Large intestine (tissue), 12 donors: ENCODE measurements around the gene CRYBB3. TPM values are rescaled to one million over a fixed set of nuclear protein-coding genes. Genes with fewer than 3 reads are reported as not detected.

Source experiments
- DNase-seq, 2 donors: peaks; one replicate each; pipeline versions ENCODE4 v3.0.0 to v3.0.0-alpha.2; 2013
- H3K27ac ChIP-seq: one replicate; pipeline ENCODE4 v1.5.1; 2013; ENCODE audit warnings: low read length
- H3K27me3 ChIP-seq: 2 replicates; pipeline ENCODE4 v1.6.1; 2013; ENCODE audit warnings: low read length; ENCODE audit not compliant: control insufficient read depth, insufficient read depth
- H3K36me3 ChIP-seq: 2 replicates; pipeline ENCODE4 v1.6.1; 2013; ENCODE audit warnings: low read length; ENCODE audit not compliant: control insufficient read depth, insufficient read depth
- H3K4me1 ChIP-seq: one replicate; pipeline ENCODE4 v1.6.1; 2013; ENCODE audit warnings: low read length; ENCODE audit not compliant: control insufficient read depth, insufficient read depth
- H3K4me3 ChIP-seq: one replicate; pipeline ENCODE4 v1.5.1; 2013; ENCODE audit warnings: low read length
- H3K9me3 ChIP-seq: one replicate; pipeline ENCODE4 v1.6.1; 2013; ENCODE audit warnings: mild to moderate bottlenecking, low read depth, low read length, moderate library complexity; ENCODE audit not compliant: control insufficient read depth
- WGBS: methylation state at CpG from one replicate; pipeline ENCODE4 v1.1.5; 2013; ENCODE audit warnings: low lambda C conversion rate; ENCODE audit not compliant: insufficient coverage; 5-methylcytosine and 5-hydroxymethylcytosine counted together
- long read RNA-seq, 11 donors: transcript quantifications; one replicate each; lab custom pipeline, GENCODE V29; 2026
- polyA plus RNA-seq: library from polyadenylated mRNA; unstranded; fragments of 120-200 nt; gene quantifications from one replicate; pipeline ENCODE4 v1.2.1, GENCODE V29; 2013

Gene CRYBB3
- polyA plus RNA-seq, result 0.16 TPM
- long read RNA-seq, donor 1, result 0 reads
- long read RNA-seq, donor 2, result 0 reads
- long read RNA-seq, donor 3, result 0 reads
- long read RNA-seq, donor 4, result 0 reads
- long read RNA-seq, donor 5, result 0 reads
- long read RNA-seq, donor 6, result 0 reads
- long read RNA-seq, donor 7, result 0 reads
- long read RNA-seq, donor 8, result 0 reads
- long read RNA-seq, donor 9, result 0 reads
- long read RNA-seq, donor 10, result 0 reads
- long read RNA-seq, donor 11, result 0 reads

DNA sequence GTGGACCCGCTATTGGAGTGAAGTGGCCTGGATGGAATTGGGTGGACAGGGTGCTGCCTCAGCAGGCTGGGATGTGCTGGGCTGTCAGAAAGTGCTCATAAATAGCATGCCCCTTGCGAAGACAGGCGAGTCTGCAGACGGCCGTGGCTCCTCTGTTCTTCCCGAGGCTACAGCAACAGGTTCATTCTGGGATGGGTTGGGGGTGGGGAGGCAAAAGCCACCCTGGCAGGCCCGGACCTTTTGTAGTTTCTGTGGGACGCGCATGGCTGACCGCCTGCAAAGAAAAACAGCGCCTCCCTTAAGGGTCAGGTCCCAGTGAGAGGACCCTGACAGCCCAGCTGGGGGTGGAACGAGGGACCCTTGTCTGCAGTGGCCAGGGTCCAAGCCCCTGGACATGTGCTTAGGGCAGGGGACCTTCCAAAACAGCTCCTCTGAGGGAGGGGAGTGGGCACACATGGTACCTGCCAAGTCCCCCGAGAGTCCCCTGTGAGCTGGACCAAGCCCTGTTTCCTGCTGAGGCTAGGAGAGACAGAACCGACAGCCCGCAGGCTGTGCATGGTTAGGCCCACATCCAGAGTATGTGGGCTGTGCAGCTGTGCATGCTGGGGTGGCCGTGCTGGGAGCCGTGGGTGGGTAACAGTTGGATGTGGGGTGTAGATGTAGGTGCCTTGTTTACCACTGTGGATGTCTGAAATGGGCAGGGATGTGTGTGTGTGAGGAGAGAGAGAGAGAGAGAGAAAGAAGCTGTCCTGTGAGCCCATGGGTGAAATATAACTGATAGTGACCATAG lies at the start of gene CRYBB3:
Gene CRYBB3 (plus strand): TSS at position 128 of the 790 bp plus-strand sequence. CDS start 1,539 bp downstream, outside the sequence.
- peaks cover 17% of the 10 kb centered on the region for H3K36me3 ChIP-seq
- H3K4me3 ChIP-seq, result no peak within 1 kb of the TSS
- H3K27ac ChIP-seq, result no peak within 1 kb of the TSS
- H3K9me3 ChIP-seq, result no peaks in the 10 kb centered on the region
- H3K27me3 ChIP-seq, result no peaks in the 10 kb centered on the region
- WGBS, result no CpG with 5 or more reads among the region's 17 CpGs
- no peaks in the 10 kb centered on the region for H3K4me1 ChIP-seq
- DNase-seq, result no peak

GRCh38 chr22:25153961-25154666 lies 45.5 kb upstream of the CRYBB3 start:
- Histone ChIP-seq H3K27me3 (no peaks in the 10 kb centered on the region), H3K9me3 (no peaks in the 10 kb centered on the region), H3K27ac (no peak overlapping the region), H3K36me3 (no peaks in the 10 kb centered on the region), H3K4me1 (no peaks in the 10 kb centered on the region), H3K4me3 (no peak overlapping the region)
- DNase-seq, result peak; percentile 21 to 23
- WGBS, result no CpG with 5 or more reads among the region's 8 CpGs

GRCh38 chr22:25154667-25154999 lies 45.0 kb upstream of the CRYBB3 start:
- Histone ChIP-seq H3K36me3 (no peaks in the 10 kb centered on the region), H3K4me1 (no peaks in the 10 kb centered on the region), H3K27ac (no peak overlapping the region), H3K4me3 (no peak overlapping the region), H3K27me3 (no peaks in the 10 kb centered on the region), H3K9me3 (no peaks in the 10 kb centered on the region)
- DNase-seq, result no peak
- WGBS, result no CpG with 5 or more reads among the region's 2 CpGs

GRCh38 chr22:25156736-25157135 lies 42.9 kb upstream of the CRYBB3 start:
- no peaks in the 10 kb centered on the region for H3K9me3 ChIP-seq
- H3K36me3 ChIP-seq, result peaks cover 2% of the 10 kb centered on the region
- no CpG with 5 or more reads among the region's 4 CpGs for WGBS
- H3K4me1 ChIP-seq, result no peaks in the 10 kb centered on the region
- no peak overlapping the region for H3K4me3 ChIP-seq
- DNase-seq, result no peak
- no peak overlapping the region for H3K27ac ChIP-seq
- H3K27me3 ChIP-seq, result no peaks in the 10 kb centered on the region

GRCh38 chr22:25159028-25159427 lies 40.6 kb upstream of the CRYBB3 start:
- H3K9me3 ChIP-seq, result no peaks in the 10 kb centered on the region
- no peaks in the 10 kb centered on the region for H3K27me3 ChIP-seq
- H3K27ac ChIP-seq, result no peak overlapping the region
- DNase-seq, result no peak
- H3K4me3 ChIP-seq, result no peak overlapping the region
- no peaks in the 10 kb centered on the region for H3K4me1 ChIP-seq
- no CpG with 5 or more reads among the region's 10 CpGs for WGBS
- peaks cover 2% of the 10 kb centered on the region for H3K36me3 ChIP-seq

DNA sequence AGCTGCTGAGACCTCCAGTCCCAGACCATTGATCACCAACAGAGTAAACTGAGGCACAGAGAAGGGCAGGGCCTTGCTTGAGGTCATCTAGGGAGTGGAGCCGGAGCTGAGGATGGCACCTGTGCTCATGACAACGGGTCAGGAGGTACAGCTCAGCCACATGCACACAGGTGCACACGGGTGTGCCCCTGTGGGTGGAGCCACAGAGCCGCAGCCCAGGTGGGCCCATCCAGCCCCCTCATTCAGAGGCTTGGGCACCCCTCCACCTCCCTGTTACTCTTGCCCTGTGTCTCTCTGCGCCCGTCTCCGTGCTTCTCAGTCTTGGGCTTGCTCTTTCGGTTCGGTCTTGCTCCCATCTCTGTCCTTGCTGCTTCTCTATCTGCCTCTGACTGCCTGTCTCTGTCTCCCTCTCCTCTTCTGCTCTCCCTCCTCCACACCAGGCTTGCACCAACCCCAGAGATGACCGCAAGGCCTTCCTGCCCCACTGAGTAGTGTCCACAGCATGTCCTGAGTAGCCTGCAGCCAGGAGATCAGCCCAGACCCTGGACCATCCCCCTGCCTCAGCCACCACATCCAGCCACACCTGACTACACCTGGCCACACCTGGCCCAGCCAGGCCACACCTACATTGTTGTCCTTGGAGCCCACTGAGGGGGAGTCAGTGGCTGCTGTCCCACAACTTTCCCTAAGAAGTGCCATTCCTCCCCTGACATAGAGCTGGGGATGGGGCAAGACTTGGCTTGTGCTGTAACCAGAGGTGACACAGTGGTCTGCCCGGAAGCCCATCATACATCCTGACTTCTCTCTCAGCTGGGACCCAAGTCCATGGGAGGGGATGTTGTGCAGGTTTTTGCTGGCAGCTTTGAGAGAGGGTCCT lies 39.3 kb upstream of the CRYBB3 start:
- Histone ChIP-seq H3K9me3 (no peaks in the 10 kb centered on the region), H3K4me1 (no peaks in the 10 kb centered on the region), H3K4me3 (no peak overlapping the region), H3K36me3 (peaks cover 2% of the 10 kb centered on the region), H3K27me3 (no peaks in the 10 kb centered on the region), H3K27ac (no peak overlapping the region)
- no peak for DNase-seq
- WGBS, result 92% methylated on average over 2 of the region's 11 CpGs

- no peaks in the 10 kb centered on the region for H3K4me1 ChIP-seq
- H3K27ac ChIP-seq, result no peak overlapping the region
- no peak for DNase-seq
- H3K36me3 ChIP-seq, result peaks cover 2% of the 10 kb centered on the region
- H3K9me3 ChIP-seq, result no peaks in the 10 kb centered on the region
- H3K4me3 ChIP-seq, result no peak overlapping the region
- no CpG with 5 or more reads among the region's 14 CpGs for WGBS
- no peaks in the 10 kb centered on the region for H3K27me3 ChIP-seq
Measured at GRCh38 chr22:25161017-25161915, 38.4 kb upstream of the CRYBB3 start.

DNA sequence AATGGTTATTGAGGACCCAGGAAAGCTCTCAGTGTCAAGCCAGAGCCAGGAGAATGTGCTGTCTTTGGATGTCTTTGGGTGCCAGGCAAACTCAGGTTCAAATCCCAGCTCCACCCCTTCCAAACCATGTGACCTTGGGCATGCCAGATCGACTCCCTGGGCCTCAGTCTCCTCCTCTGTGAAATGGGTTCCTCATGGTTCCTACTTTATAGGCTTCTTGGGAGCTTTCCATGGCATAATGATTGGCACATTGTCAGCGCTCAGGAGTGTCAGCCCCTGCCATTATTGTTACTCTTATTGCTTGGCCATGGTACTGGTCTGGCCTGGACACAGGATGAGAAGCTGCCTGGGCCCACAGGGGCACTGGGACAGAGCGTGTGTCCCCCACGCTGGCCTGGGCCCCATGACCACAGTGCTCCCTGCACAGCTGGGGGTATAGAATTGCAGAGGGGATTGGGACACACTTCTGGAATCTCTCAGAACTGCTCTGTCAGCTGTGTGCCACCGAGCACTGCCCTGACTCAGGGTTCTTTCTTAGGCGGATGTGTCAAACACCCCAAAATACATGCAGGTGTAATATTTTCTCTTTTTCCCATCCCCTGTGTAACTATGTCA lies 37.6 kb upstream of the CRYBB3 start:
- no peaks in the 10 kb centered on the region for H3K4me1 ChIP-seq
- peaks cover 2% of the 10 kb centered on the region for H3K36me3 ChIP-seq
- no peak overlapping the region for H3K4me3 ChIP-seq
- no peaks in the 10 kb centered on the region for H3K9me3 ChIP-seq
- no peak overlapping the region for H3K27ac ChIP-seq
- 100% methylated on average over 1 of the region's 6 CpGs for WGBS
- no peak for DNase-seq
- H3K27me3 ChIP-seq, result no peaks in the 10 kb centered on the region

GRCh38 chr22:25162561-25162960 lies 37.1 kb upstream of the CRYBB3 start:
- no CpG with 5 or more reads among the region's 1 CpG for WGBS
- no peaks in the 10 kb centered on the region for H3K9me3 ChIP-seq
- H3K27ac ChIP-seq, result no peak overlapping the region
- H3K4me1 ChIP-seq, result no peaks in the 10 kb centered on the region
- peaks cover 2% of the 10 kb centered on the region for H3K36me3 ChIP-seq
- no peak for DNase-seq
- H3K4me3 ChIP-seq, result no peak overlapping the region
- no peaks in the 10 kb centered on the region for H3K27me3 ChIP-seq
